CD4-positive, alpha-beta T cell treated with Interleukin-4 for 4 hours (primary cell): Measurements from ENCODE around the gene COBL.

Experiments used
- DNase-seq: peaks from one replicate; pipeline ENCODE4 v3.0.0-alpha.2; 2020

Gene COBL

DNA sequence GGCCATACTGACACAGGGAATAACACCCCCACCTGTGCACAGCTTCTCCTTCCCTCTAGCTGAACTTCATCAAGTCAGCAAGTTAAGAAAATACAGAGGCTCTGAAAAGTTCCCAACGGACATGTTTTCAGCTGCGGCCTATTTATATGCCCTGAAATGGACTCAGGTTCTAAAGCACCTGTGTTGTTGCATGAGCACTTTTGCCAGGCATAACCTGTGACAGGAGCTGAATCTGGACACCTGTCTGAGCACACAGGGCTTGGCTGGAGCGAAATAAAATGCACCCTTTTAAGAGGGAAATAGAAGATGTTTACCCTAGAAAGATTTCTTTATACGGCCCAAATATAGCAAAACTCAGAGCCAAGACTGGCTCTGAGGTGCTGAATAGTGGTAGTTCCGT is 46.7 kb downstream of the COBL start:
- DNase-seq, result no peak

DNA sequence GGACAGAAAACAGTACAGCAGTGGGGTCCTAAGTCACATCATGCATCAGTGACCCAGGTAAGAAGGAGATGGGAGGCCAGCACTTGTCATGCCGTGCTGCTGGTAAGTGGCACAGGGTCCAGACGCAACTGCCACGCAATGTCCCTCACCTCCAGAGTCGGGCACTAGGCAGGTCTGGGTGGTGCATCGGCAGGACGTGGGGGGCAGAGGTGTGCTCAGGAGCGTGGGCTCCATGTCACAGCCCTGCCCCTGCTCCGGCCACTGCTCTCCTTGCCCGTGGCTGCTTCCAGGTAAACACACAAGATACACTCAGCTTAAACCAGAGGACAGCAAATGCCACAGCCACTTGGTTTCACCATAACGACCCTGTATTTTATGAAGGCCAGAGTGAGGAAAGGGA is 47.3 kb downstream of the COBL start:
- no peak for DNase-seq

DNA sequence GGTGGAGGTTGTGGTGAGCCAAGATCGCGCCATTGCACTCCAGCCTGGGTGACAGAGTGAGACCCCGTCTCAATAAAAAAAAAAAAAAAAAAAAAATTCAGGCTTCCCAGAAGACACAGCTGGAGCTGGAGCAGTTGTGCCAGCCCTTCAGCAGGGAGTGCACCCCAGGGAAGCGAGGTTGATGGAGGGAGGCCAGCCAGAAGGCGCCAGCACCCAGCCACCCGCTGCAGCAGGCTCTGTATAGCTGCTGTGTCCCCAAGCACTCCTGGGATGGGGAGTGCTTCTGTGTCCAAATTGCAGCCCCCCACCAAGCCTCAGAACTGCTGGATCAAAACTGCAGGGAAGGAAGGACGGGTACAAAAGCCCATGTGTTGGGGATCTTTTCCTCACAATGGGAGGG is 47.8 kb downstream of the COBL start:
- no peak for DNase-seq

DNA sequence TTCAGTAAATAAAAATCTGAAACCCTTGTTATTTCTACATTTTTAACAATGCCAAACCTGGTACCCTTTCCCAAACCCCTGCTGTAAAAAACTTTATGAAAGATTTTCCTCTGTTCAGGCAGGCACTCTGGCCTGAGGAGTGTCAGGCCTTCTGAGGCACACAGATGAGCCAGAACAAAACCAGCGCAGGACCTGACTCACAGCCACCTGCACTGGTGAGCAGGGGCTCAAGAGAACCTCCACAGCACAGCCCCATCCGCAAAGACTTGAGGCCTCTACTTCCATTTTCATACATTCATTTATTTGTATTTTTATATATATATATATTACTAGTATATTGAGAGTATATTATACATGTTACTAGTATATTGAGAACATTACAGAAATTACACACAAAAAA is 49.4 kb downstream of the COBL start:
- DNase-seq, result no peak

DNA sequence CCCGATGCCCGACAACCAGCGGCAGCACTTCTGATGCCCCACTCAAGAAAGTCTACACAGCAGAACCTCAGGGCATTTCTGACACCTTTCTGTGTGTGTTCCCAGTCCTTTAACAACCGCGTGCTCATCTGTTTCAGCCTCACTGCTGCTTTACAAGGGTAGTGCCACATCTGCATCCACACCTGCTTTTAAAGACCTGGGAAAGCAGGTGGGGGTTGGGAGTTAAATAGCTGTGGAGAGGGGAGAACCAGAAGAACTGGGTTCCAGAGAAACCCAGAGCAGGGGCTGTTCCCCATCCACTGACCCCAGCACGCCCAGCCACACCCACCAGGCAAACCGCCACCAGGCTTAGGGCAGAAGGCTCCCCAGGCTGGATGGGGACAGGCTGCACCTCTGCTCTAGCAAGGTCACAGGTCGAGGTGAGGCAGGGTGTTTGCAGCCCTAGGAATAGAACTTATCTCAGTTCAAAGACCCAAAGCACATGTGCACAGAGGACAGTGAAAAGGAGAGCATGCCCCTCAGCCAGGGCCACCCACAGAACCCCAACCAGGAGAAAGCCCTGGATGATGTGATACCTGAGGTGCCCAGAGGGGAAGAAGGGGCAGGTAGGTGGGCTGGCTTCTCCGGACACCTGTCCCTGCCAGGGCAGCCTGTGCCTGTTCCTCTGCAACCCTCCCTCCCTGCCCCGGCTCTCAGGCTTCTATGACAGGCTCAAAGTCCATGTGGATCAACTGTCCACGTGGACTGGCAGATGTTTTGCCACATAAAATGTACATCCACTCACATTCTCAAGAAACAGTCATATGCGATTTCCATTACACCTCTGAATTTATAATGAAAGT is 51.3 kb downstream of the COBL start:
- no peak for DNase-seq

DNA sequence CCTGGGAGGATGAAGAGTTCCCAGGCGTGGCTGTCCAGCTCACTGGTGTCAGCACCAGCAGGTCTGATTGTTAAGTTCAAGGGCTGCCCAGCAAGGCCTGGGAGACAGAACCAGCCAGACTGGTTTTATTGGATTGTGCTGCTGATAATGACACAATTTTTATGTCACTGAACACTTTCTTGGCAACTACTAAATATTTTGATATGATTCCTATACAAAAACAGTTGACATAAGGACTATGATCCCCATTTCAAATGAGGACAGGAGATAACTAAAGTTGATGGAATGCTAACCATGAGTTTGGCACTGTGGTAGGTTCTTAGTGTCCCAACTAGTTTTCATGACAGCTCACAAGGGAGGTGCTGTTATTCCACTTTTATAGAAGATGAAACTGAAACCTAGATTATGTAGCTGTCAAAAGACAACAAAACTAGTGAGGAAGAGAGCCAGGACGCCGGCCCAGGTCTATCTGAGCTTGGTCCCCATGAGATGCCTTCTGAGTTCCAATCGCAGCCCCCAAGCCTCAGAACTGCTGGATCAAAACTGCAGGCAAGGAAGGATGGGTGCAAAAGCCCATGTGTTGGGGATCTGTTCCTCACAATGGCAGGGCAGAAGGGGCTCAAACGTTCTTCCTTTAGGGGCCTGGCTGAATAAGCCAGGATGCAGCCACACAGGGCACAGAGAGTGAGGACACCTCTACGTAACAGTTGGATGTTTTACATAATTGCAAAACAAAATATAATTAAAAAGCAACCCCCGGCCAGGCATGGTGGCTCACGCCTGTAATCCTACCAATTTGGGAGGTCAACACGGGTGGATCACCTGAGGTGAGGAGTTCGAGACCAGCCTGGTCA is 52.8 kb downstream of the COBL start:
- no peak for DNase-seq

DNA sequence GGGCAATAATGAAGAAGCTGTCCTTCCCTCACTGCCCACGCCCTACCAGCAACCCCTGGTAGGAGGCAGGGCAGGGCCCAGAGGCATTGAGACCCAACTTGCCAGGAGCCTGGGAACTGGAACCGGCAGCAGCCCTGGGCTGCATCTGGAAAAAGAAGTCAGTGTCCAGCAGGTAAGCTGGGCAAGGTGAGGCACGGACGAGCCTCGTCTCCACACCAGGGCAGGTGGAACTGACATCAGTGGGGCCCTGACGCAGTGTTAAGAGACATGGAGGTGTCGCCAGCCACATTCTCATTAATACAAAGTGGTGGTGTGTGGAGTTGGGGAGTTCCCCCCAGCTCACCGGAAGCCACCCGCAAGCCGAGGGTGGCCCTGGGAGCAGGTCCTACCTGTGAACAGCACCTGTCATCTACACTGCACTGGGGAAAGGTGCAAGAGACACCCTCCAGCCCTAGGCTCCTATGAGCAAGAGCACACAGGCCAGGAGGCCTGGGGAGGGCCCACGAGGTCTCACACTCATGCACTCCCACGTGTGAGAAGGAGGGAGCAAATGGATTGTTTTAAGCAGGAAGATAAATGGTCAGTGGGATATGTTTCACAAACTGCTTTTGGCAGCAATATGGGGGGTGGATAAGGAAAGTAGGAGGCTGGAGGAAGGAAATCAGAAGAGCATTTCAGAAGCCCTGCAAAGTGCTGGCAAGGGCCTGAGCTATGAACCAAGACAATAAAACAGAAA is 53.6 kb downstream of the COBL start:
- DNase-seq, result no peak

DNA sequence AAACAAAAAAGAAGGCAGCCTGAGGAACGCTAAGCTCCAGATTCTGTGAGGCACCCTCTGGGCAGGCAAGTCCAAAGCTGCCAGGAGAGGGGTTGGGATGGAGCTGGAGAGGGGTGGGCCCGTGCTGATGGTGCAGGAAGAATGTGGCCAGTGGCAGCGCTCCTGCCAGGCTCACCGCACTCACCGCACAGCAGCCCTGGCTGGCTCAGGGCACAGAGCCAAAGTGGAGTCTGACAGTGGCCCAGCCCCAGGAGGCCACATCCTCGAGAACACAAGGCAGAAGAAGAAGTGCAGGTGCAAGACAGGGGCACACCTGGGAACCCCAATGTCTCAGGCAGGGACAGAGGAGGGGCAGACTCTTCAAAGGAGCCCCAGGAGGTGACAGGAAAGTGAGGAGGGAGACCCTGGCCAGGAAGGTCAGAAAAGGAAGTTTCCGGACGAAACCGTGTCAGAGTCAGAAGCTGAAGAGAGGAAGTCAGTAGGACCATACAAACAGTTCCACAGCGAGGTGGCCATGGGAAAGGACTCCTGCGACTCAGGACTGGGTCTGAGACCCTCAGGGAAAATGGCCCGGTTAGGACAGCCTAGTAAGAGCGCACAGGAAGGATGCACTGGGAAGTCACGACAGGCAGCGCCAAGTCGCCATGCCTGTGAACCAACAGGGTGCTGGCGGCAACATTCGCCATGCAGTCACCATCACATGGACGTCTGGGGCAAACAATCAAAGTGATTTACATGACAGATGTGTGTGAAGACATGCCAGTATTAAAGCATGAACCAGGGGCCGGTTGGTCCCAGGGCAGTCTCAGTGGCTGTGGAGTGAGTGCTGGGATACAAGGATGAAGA is 54.4 kb downstream of the COBL start:
- no peak for DNase-seq

DNA sequence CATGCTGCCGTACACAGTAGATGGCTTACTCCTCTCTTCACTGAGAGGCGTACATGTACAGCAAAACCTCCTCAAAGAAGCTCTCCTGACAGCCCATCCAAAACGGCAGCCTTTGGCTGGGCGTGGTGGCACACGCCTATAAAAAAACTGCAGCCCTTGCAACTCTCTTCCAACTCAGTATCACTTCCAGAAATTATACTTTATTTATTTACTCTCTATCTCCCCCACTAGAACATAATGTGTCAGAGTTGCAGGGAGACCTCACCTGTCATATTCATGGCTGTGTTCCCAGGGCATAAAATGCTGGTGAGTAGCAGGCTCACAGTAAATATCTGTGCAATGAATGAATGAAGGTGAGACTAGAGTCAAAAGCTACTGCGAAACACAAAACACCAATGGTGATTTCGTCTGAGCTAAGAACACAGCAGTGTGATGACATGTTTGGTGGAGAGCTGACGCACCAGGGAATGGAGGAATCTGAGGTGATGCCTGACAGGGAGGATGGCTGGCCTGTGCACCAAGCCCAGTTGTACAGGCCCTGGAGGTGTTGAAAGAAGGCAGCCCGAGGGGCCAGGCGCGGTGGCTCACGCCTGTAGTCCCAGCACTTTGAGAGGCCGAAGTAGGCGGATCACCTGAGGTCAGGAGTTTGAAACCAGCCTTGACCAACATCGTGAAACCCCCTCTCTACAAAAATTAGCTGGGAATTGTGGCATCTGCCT is 55.3 kb downstream of the COBL start:
- no peak for DNase-seq

DNA sequence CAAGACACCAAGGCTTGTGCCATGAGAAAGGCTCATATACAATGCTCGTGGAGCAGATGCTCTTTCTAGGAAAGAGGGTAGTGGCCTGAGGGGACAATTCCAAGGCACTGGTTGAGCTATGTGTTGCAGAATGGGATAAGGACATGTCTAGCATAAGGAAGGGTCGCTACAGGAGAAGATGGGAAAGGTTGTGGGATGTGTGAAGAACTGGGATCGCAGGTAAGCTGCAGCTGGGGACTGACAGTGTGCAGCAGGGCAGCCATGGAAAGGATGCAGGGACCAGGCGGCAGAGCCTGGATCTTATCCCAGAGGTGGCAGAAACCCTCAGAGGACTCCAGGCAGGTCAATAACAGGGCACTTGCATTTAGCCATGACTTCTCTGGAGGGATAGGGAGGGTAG is 56.1 kb downstream of the COBL start:
- DNase-seq, result no peak

DNA sequence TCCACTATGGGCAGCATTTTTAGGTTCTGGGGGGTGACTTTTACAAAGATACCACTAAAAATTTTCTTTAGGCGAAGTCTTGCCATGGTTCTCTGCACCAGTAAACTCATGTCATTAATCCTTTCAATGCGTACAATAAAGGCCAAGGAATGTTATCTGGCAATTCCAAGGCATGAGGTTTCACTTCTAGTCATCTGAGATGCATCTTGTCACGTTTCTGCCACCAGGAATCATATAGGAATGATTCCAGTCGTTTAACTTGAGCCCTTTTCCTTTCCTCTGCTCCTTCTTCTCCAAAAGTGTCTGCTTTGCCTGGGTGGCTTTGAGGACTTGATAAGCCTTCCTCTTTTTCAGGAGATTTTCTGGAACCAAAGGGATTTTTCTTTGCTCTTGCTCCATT is 56.8 kb downstream of the COBL start:
- DNase-seq, result no peak

DNA sequence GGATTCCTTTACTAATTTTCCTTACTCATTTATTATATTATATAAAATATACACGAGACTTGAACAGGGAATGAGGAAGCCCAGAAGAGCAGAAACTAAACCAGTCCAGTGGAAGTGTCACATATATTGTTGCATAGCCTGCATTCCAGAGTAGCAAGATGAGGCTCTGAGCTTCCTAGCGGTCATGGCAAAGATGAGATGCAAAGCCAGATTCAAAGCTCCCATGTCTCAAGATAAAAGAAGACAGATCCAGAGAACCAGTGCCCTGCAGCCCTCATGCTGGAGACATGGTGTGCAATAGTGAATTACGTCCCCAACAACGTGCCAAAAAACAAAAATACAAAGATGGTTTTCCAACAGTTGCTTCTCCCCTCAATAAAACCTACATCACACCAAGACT is 59.7 kb downstream of the COBL start:
- no peak for DNase-seq

DNA sequence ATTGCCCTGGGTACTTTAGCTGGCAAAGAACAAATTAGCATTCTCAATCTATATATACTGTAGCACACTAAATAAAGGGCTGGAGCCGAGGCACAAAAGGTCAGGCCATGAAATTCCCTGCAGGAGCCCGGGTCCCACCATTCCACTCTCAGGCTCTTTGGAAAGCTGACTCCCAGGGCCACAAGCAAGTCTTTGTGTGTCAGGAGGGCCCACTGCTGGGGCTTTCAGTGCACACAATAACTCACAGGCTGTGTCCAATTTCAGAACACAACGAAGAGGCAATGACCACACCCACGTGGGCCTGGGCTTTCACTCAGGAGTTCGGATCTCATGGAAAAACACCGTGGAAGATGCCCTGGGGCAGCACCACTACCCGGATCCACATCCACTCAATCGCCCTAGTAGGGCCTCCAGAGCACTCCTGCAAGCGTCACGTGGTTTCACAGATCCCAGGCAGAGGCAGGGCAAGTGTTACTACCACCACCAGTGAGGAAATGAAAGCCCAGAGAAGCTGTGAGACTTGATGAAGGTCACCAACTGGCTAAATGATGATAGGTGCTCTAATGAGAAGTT is 60.3 kb downstream of the COBL start:
- no peak for DNase-seq

DNA sequence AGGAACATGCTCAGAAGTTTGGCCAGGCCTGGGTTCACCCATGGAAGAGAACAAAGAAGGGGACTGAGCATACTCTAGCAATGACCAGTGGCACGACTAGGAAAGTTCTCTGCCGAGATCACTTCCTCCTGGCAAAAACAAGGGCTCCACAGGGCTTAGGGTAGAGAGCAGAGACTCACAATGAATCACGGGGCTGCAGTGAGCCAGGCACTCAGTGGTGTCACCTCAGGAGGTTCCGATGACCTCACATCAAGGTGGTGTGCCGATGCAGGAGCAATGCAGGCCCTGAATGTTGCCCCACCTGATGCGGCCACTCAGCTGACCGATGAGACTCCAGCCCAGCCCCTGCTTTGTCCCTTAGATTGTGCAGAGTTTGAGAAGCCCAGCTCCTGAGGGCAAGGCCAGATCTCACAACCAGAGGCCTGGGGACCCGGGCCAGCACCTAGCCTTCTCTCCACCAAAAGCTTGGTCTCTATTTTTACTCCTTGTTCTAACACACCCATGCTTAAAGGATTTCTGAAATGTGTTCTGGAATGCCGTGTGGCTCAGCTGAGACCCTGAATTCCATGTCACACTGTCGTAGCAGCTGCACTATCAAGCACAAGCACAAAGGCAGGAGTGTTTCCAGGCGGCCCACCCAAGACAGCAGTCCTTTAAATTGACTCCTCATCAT is 60.9 kb downstream of the COBL start:
- DNase-seq, result no peak

DNA sequence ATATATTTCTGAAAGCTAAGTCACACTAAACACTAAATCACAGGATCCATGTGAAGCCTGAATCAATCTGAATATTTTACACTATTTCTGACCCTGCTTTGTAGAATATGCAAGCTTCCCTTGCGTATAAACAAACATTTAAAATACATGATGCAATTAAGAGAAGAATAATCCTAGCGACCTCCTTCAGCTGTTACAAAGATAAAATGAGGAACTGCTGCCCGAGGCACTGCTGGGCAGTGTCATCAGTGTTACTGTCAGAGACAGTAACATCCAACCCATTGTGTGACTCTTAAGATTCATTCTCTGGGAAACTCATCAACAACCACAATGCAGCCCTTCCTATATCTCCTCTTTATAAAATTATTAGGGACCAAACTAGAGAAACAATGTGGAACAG is 61.6 kb downstream of the COBL start:
- DNase-seq, result no peak

DNA sequence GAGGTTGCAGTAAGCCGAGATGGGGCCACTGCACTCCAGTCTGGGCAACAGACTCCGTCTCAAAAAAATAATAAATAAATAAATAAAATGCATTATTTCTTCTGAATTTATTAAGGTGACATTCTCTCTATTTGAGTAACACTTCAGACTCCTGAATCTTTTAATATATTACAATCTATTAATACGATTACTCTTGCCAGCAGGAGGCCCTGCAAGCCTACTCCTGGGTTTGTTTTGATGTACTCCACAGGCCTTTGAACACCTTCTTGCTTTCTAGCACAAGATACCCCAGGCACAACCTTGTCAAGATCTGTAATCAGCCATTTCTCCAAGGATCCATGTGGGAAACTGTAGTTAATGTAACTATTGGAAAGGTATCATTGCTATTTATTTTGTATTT is 63.5 kb downstream of the COBL start:
- DNase-seq, result no peak

DNA sequence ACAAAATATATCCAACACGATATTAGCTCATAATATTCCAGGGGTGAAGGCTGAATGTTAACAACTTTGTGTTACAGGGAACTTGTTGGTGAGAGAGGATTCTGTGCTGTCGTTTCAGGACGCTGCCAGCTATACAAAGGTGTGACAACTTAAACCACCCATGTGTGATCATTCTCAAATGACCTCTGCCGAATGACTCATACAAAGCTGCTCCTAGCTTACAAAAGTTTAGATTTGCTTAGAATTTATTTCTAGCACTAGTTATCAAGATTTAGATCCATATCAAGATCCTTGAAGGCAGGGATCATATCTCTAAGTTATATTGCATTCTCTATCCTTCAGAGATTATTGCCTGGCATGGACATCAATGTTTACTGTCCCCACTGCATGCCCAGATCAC is 65.3 kb downstream of the COBL start:
- no peak for DNase-seq

DNA sequence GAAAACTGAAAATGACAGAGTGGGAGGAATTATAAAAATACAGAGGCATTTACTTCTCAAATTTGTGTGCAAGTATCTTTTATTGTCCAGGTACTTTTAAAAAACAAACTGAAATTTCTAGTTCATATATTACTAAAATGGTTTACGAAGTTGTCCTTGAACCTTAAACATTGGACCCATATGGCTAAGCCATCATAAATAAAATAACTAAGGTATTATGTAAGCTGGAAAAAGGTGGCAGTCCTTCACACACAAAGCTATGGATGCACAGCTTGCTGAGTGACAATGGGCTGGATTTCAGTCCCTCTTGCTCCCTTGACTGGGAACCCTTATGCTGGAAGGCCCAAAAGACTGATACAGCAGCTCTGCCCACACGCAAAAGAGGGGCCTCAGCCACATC is 66.1 kb downstream of the COBL start:
- DNase-seq, result no peak

DNA sequence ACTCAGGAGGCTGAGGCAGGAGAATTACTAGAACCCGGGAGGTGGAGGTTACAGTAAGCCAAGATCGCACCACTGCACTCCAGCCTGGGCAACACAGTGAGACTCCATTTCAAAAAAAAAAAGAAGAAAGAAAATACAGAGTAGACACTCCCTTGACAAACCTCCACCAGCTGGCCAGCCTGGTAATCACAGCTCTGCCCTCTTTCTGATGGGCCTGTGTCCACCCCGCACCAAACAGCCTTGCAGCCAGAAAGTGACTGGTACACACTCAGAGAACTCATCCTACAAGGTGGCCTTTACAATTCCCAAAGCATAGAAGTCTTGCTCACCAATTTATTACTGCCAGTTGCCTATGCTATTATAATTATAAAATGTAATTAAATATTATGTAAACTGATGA is 66.6 kb downstream of the COBL start:
- DNase-seq, result no peak

DNA sequence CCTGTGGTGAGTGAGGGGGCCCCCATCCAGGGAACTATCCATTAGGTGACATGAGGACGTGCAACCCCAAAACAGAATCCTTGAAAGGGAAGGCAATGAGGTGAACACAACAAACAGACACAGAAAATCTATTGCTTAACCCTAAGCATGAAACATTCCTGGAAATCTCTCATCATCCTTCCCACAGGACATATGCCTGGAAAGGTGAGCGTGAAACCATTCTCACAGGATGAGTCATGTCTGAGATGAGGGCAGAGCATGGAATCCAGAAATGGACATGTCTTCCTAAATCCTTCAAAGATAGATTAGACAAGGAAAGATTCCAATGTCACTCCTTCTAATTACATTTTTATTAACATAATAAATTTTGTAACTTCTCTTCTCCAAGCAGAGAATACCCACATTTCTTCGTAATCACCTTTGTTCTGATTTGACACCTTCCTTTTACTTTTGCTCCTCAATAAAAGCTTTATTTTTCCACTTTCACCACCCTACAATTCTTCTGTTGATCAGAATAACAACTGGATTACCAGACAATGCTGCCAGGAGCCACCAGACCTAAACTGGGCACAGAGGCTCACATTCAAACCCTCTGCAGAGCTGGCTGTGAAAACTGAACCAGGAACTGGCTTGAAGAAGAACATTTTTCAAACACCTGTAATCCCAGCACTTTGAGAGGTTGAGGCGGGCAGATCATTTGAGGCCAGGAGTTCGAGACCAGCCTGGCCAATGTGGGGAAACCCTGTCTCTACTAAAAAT is 67.2 kb downstream of the COBL start:
- DNase-seq, result no peak
